Ascending aorta (tissue), 2 donors: ENCODE results near the gene MRPL48. TPM values are rescaled to one million over a fixed set of nuclear protein-coding genes. Genes with fewer than 3 reads are reported as not detected.

ENCODE experiments used
- DNase-seq, 2 donors: peaks; one replicate each; pipeline ENCODE4 v3.0.0-alpha.2; 2019; ENCODE audit warnings: low spot score in 2 of 2
- H3K27ac ChIP-seq, 2 donors: fragments of 200-600 bp; sonication (generic); one replicate each; pipeline ENCODE4 v1.5.1; 2016 to 2017; ENCODE audit warnings: mild to moderate bottlenecking in 1 of 2
- H3K27me3 ChIP-seq: fragments of 200-600 bp; sonication (generic); one replicate; pipeline ENCODE4 v1.5.1; 2017
- H3K36me3 ChIP-seq, 2 donors: fragments of 200-600 bp; sonication (generic); one replicate each; pipeline ENCODE4 v1.5.1; 2016
- H3K4me1 ChIP-seq, 2 donors: fragments of 200-600 bp; sonication (generic); one replicate each; pipeline ENCODE4 v1.5.1; 2016 to 2017; ENCODE audit warnings: mild to moderate bottlenecking in 1 of 2
- H3K4me3 ChIP-seq, 2 donors: fragments of 200-600 bp; sonication (generic); one replicate each; pipeline ENCODE4 v1.5.1; 2016 to 2017; ENCODE audit warnings: mild to moderate bottlenecking in 1 of 2
- H3K9me3 ChIP-seq, 2 donors: fragments of 200-600 bp; sonication (generic); one replicate each; pipeline ENCODE4 v1.5.1; 2016
- CTCF ChIP-seq, 3 experiments: fragments of 200-600 bp in 2 of 3; fragments of 450-650 bp in 1 of 3; sonication (generic) in 2 of 3; IDR thresholded peaks; one replicate each; pipeline ENCODE4 v1.5.1; 2016 to 2019; ENCODE audit warnings: antibody characterized with exemption in 3 of 3, mild to moderate bottlenecking in 1 of 3, moderate library complexity in 1 of 3
- intact Hi-C: fragments of 100-400 bp; cut with DNase I; formaldehyde crosslinking; loops from one replicate; pipeline ENCODE4 v1.15.1; 2023
- total RNA-seq: library from RNA; depleted of rRNA; stranded (reverse); fragments of >200 nt; gene quantifications from one replicate; pipeline ENCODE4 v1.1.0, GENCODE V29; 2016

Gene MRPL48
- total RNA-seq, 1 donor from 2014 or later = not detected

- H3K9me3 ChIP-seq = no peaks in the 10 kb centered on the region
- intact Hi-C loops = no loop called here
- peaks cover 29 to 46% of the 10 kb centered on the region in 2 donors for H3K36me3 ChIP-seq
- no peaks in the 10 kb centered on the region for H3K4me1 ChIP-seq
- H3K4me3 ChIP-seq = no peak overlapping the region
- DNase-seq = no peak
- H3K27me3 ChIP-seq = no peaks in the 10 kb centered on the region
- TF ChIP-seq CTCF (IDR thresholded peaks at IDR 0.05) = no peak
- H3K27ac ChIP-seq = no peak overlapping the region
These were observed 72.5 kb downstream of the MRPL48 start for GRCh38 chr11:73860202-73860601.

- no peak overlapping the region for H3K4me3 ChIP-seq
- no peaks in the 10 kb centered on the region for H3K9me3 ChIP-seq
- H3K4me1 ChIP-seq = no peaks in the 10 kb centered on the region
- TF ChIP-seq CTCF (IDR thresholded peaks at IDR 0.05) = no peak
- H3K27me3 ChIP-seq = no peaks in the 10 kb centered on the region
- H3K27ac ChIP-seq = no peak overlapping the region
- peaks cover 32 to 51% of the 10 kb centered on the region in 2 donors for H3K36me3 ChIP-seq
- DNase-seq = no peak
- intact Hi-C loops = no loop called here
These were observed 75.3 kb downstream of the MRPL48 start for GRCh38 chr11:73862986-73863385.

- Histone ChIP-seq H3K4me3 (no peak overlapping the region), H3K27me3 (no peaks in the 10 kb centered on the region), H3K27ac (no peak overlapping the region), H3K36me3 (peaks cover 23 to 34% of the 10 kb centered on the region in 2 donors), H3K4me1 (no peaks in the 10 kb centered on the region), H3K9me3 (no peaks in the 10 kb centered on the region)
- intact Hi-C loops = no loop called here
- DNase-seq = no peak
- TF ChIP-seq CTCF (IDR thresholded peaks at IDR 0.05) = no peak
These were observed 78.5 kb downstream of the MRPL48 start for GRCh38 chr11:73866095-73866579.

- Histone ChIP-seq H3K36me3 (peaks cover 23 to 34% of the 10 kb centered on the region in 2 donors), H3K4me1 (no peaks in the 10 kb centered on the region), H3K27me3 (no peaks in the 10 kb centered on the region), H3K9me3 (no peaks in the 10 kb centered on the region), H3K27ac (no peak overlapping the region), H3K4me3 (no peak overlapping the region)
- TF ChIP-seq CTCF (IDR thresholded peaks at IDR 0.05) = no peak
- DNase-seq = no peak
- intact Hi-C loops = no loop called here
These were observed 78.9 kb downstream of the MRPL48 start for GRCh38 chr11:73866586-73866996.

GRCh38 chr11:73869332-73869949 is 81.8 kb downstream of the MRPL48 start:
- Histone ChIP-seq H3K36me3 (peaks cover 20 to 41% of the 10 kb centered on the region in 2 donors), H3K27me3 (no peaks in the 10 kb centered on the region), H3K27ac (no peak overlapping the region), H3K9me3 (no peaks in the 10 kb centered on the region), H3K4me1 (no peaks in the 10 kb centered on the region), H3K4me3 (no peak overlapping the region)
- intact Hi-C loops = no loop called here
- no peak for TF ChIP-seq CTCF (IDR thresholded peaks at IDR 0.05)
- no peak for DNase-seq
